Measurements from ENCODE around the gene CNTNAP2. TPM values are rescaled to one million over a fixed set of nuclear protein-coding genes. Genes with fewer than 3 reads are reported as not detected.

CNTNAP2 gene
- total RNA-seq, 2 donors from 2014 or later = 4.4 to 8.5 TPM

DNA sequence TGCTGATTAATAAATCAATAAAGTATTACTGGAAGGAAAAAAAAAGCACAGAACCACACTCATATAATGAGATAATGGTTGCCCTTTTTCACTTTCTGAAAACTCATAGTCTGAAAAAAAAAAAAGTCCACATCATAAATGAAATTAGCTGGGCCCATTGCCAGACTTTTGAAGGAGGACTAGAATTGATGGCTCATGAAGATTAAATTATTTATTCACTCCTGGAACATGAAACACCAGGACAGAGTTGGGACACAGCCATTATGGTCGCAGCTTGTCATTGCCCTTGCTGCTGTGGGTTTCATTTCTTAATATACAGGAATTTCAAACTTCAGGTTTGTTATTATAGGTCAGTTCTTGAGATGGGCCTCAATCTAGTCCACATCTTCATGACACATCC, 91.9 kb downstream of the CNTNAP2 start:
- Histone ChIP-seq H3K9me3 (no peaks in the 10 kb centered on the region), H3K4me3 (no peak overlapping the region), H3K27ac (no peak overlapping the region), H3K9ac (ENCODE audit: low read depth in 2 of 2, low read length in 2 of 2) (no peak overlapping the region), H3K27me3 (no peaks in the 10 kb centered on the region), H3K36me3 (no peaks in the 10 kb centered on the region), H3K4me1 (no peaks in the 10 kb centered on the region)
- no peak for DNase-seq
- TF ChIP-seq, protein P1, sequence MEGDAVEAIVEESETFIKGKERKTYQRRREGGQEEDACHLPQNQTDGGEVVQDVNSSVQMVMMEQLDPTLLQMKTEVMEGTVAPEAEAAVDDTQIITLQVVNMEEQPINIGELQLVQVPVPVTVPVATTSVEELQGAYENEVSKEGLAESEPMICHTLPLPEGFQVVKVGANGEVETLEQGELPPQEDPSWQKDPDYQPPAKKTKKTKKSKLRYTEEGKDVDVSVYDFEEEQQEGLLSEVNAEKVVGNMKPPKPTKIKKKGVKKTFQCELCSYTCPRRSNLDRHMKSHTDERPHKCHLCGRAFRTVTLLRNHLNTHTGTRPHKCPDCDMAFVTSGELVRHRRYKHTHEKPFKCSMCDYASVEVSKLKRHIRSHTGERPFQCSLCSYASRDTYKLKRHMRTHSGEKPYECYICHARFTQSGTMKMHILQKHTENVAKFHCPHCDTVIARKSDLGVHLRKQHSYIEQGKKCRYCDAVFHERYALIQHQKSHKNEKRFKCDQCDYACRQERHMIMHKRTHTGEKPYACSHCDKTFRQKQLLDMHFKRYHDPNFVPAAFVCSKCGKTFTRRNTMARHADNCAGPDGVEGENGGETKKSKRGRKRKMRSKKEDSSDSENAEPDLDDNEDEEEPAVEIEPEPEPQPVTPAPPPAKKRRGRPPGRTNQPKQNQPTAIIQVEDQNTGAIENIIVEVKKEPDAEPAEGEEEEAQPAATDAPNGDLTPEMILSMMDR (IDR thresholded peaks at IDR 0.05) = no peak
- intact Hi-C loops (cut with DNase I) = no loop called here

DNA sequence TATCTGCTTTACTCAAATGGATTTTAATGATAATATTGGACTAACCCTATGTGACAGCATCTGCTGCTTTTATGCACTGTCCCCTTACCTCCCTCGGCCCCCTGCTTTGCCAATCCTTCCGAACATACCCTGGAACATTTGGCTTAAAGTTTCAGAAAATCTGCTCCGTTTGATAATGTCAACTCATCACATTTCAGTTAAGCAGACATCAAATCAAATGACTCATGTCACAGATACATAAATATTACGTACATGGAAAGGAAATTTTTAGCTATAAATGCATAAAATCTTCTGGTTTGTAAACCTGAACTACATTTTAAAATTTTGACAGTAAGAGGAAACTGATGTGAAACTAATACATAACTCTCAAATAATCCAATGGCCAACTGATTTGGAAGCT, 98.2 kb downstream of the CNTNAP2 start:
- Histone ChIP-seq H3K9me3 (no peaks in the 10 kb centered on the region), H3K36me3 (no peaks in the 10 kb centered on the region), H3K4me1 (no peaks in the 10 kb centered on the region), H3K27ac (no peak overlapping the region), H3K4me3 (no peak overlapping the region), H3K9ac (ENCODE audit: low read depth in 2 of 2, low read length in 2 of 2) (no peak overlapping the region), H3K27me3 (no peaks in the 10 kb centered on the region)
- DNase-seq = no peak
- intact Hi-C loops (cut with DNase I) = no loop called here
- TF ChIP-seq, protein P1 (IDR thresholded peaks at IDR 0.05) = no peak

DNA sequence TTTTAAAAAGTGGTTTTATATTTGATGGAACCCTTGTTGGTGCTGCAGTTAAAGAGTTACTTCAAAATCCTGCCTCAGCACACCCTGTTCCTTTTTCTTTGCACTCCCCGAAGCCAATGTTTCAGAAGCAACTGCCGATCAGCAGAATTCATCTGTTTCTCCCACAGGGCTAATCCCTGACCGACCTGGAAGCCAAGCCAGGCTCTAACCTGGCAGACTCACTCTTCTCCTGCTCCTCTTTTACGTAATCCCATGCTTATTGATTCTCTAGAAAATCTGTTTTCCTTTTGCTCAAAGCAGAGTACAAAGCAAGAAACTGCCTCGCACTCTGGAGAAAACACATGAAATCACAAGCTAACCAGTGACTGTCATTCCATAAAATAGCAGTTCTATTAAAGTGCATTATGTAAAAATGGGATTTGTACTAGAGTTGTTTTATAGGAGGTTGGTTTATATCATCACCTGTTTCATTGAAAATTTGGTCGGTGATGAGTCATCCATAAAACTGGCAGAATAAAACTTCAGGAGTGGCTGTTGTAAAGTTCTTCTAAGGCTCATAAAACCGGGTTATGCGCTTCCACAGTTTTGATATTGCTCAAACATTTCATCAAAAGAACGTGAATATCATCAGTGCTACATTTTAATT, 99.9 kb downstream of the CNTNAP2 start:
- Histone ChIP-seq H3K4me3 (no peak overlapping the region), H3K9me3 (no peaks in the 10 kb centered on the region), H3K36me3 (no peaks in the 10 kb centered on the region), H3K4me1 (no peaks in the 10 kb centered on the region), H3K27ac (no peak overlapping the region), H3K27me3 (no peaks in the 10 kb centered on the region), H3K9ac (ENCODE audit: low read depth in 2 of 2, low read length in 2 of 2) (no peak overlapping the region)
- no peak for DNase-seq
- TF ChIP-seq, protein P1 (IDR thresholded peaks at IDR 0.05) = no peak
- intact Hi-C loops (cut with DNase I) = no loop called here

DNA sequence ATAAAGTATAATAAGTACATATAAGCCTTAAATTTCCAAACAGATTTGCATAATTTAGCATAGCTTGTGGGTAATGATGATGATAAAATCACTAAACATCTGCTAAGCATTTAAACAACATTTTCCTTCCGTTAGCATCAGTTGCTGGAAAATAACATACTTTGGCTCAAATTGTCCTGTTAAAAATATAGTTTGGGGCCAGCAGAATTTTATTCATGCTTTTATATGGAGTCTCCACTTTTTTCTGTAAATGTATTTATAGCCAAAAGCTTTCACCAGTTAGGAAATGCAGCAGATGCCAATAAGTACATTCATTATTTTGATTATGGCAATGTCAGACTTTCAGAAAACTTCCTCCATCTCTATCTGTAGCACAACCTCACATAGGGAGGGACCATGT, 107.2 kb downstream of the CNTNAP2 start:
- intact Hi-C loops (cut with DNase I) = no loop called here
- DNase-seq = no peak
- TF ChIP-seq, protein P1 (IDR thresholded peaks at IDR 0.05) = no peak
- Histone ChIP-seq H3K36me3 (no peaks in the 10 kb centered on the region), H3K27me3 (no peaks in the 10 kb centered on the region), H3K4me3 (no peak overlapping the region), H3K27ac (no peak overlapping the region), H3K4me1 (no peaks in the 10 kb centered on the region), H3K9ac (ENCODE audit: low read depth in 2 of 2, low read length in 2 of 2) (no peak overlapping the region), H3K9me3 (no peaks in the 10 kb centered on the region)

DNA sequence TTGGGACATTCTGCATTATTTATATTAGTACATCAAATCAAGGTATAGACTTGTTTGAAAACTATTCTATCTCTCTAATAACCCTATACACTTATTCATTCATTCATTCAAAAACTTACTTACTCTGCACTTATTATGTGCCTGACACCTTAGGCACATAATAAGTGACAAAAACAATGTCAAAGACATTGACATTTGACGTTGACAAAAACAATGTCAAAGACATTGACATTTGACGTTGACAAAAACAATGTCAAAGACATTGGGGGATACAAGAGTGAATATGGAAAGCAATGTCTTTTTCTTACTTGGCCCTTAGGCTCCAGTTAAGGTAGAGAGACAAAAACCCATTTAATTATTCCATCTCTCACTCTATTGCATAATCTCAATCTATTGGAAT, 116.0 kb downstream of the CNTNAP2 start:
- H3K4me1 ChIP-seq = no peaks in the 10 kb centered on the region
- H3K4me3 ChIP-seq = no peak overlapping the region
- no peak for DNase-seq
- no peaks in the 10 kb centered on the region for H3K36me3 ChIP-seq
- no peaks in the 10 kb centered on the region for H3K9me3 ChIP-seq
- H3K27me3 ChIP-seq = no peaks in the 10 kb centered on the region
- H3K27ac ChIP-seq = no peak overlapping the region
- intact Hi-C loops (cut with DNase I) = no loop called here
- no peak overlapping the region for H3K9ac ChIP-seq (ENCODE audit: low read depth in 2 of 2, low read length in 2 of 2)
- TF ChIP-seq, protein P1 (IDR thresholded peaks at IDR 0.05) = no peak
